Measurements from ENCODE around the gene TUBB4A.

TUBB4A gene

DNA sequence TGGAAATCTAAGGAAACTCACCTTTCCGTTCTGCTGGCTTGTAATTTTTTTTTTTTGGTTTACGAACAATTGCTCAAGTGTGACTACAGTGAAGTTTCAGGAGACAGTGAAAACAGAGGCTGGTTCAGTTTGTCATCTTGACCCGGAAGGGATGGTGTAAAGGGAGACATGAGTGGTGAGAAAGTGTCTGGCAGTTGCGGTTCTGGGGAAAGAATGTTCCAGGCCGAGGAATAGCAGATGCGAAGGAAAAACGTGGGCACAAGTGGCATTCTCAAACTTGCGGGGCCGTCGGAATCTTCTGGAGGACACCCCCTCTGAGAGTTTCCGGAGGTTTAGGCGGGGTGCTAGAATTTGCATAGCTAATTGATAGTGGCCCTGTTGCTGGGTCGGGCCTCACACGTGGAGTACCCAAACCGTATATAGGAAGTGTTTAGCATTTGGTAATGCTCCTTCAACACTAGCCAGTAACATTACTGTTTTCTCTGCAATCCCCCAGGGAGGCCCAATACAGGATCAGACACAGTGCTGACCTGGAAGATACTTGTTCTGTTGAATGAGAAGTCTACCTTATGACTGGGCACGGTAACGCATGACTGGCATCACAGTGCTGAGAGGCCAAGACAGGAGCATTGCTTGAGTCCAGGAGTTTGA, 25.9 kb upstream of the TUBB4A start:
- peak overlapping the region; percentile 49; the same call in 1 of the 2 replicates for H3K9ac ChIP-seq
- peak overlapping the region; percentile 87 for H3K4me2 ChIP-seq
- H3K36me3 ChIP-seq: no peaks in the 10 kb centered on the region
- H4K20me1 ChIP-seq: peaks cover 11% of the 10 kb centered on the region; the same call in 1 of the 2 replicates
- no peak overlapping the region for H3K4me3 ChIP-seq
- H3K4me1 ChIP-seq: peaks cover 57% of the 10 kb centered on the region
- H3K27me3 ChIP-seq: no peaks in the 10 kb centered on the region
- peak overlapping the region; percentile 74 for H3K27ac ChIP-seq
- TF ChIP-seq Cebpa-rat (IDR thresholded peaks at IDR 0.05): no peak
- no peaks in the 10 kb centered on the region for H3K9me3 ChIP-seq

DNA sequence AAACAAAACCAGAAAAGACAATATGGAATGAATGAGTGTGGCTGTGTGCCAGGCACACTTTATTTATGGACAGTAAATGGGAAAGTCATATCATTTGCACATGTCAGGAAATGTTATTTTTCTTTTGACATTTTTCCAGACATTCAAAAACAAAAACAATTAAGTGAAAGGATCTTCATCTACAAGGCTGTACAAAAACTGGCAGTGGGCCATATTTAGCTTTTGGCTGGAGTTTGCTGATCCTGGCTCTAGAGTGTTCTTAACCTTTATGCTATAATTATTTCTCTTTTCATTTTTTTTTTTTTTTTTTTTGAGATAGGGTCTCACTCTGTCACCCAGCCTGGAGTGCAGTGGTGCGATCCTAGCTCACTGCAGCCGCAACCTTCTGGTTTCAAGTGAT, 22.2 kb upstream of the TUBB4A start:
- Histone ChIP-seq H3K4me1 (peaks cover 39% of the 10 kb centered on the region), H3K9me3 (no peaks in the 10 kb centered on the region), H3K9ac (no peak overlapping the region), H4K20me1 (no peaks in the 10 kb centered on the region), H3K4me3 (no peak overlapping the region), H3K4me2 (no peak overlapping the region), H3K27ac (no peak overlapping the region), H3K36me3 (no peaks in the 10 kb centered on the region), H3K27me3 (no peaks in the 10 kb centered on the region)
- TF ChIP-seq Cebpa-rat (IDR thresholded peaks at IDR 0.05): no peak

DNA sequence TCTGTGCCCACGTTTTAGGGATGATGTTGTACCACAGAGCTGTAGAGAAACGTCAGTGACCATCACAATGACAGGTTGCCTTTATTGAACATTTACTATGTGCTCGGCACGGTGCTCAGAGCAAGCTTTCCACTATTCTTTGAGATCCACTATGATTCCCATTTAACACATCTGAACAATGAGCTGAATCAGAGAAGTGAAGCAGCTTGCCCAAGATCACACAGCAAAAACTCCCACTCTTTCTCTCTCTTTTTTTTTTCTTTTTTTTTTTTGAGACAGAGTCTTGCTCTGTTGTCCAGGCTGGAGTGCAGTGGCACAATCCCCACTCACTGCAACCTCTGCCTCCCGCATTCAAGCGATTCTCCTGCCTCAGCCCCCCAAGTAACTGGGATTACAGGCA, 20.6 kb upstream of the TUBB4A start:
- Histone ChIP-seq H3K4me3 (no peak overlapping the region), H3K4me2 (peak overlapping the region; percentile 61), H3K27ac (peak overlapping the region; percentile 28), H3K9ac (no peak overlapping the region), H3K27me3 (no peaks in the 10 kb centered on the region), H4K20me1 (no peaks in the 10 kb centered on the region), H3K9me3 (no peaks in the 10 kb centered on the region), H3K36me3 (no peaks in the 10 kb centered on the region), H3K4me1 (peaks cover 39% of the 10 kb centered on the region)
- no peak for TF ChIP-seq Cebpa-rat (IDR thresholded peaks at IDR 0.05)

DNA sequence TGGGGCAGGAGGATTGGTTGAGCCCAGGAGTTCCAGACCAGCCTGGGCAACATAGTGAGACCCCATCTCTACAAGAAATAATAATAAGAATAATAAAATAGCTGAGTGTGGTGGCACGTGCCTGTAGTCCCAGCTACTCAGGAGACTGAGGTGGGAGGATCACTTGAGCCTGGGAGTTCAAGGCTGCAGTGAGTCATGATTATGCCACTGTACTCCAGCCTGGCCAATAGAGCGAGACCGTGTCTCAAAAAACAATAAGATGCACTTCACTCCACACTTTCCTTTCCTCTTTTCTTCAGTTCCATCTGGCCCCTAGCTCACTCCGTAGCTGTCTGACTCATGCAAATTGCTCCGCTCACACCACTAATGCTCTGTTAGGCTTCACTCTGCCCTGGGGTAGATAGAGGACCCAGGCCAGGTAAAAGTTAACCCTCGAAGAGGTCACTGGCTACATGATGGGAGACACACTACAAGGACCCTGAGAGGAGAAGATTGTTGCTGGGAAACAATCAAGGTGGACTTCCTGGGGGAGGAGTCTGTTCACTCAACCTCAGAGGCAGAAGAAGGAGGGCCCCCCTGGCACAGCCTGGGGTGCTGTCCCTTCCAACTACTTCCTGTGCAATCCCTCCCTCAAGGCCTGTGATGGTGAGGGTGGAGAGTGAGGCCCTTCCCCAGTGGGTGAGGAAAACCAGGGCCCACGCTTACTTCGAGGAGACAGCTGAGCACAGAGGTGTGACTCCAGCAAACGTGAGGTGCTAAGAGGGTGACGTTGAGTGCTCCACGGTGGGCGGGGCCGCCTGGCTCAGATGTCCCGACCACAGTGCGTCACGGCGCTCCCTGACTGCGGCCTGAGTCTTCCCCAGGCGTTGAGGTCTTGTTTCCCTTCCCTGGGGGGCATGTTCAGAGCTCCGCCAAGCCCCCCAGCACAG, 19.9 kb upstream of the TUBB4A start:
- Histone ChIP-seq H3K4me3 (no peak overlapping the region), H3K27me3 (no peaks in the 10 kb centered on the region), H3K4me2 (peak overlapping the region; percentile 61)

GRCh38 chr19:6519289-6519688, 17.2 kb upstream of the TUBB4A start:
- Histone ChIP-seq H3K4me3 (no peak overlapping the region), H3K27me3 (no peaks in the 10 kb centered on the region), H3K9me3 (no peaks in the 10 kb centered on the region), H3K9ac (no peak overlapping the region), H3K27ac (no peak overlapping the region), H3K4me1 (peaks cover 39% of the 10 kb centered on the region), H4K20me1 (no peaks in the 10 kb centered on the region), H3K4me2 (no peak overlapping the region), H3K36me3 (no peaks in the 10 kb centered on the region)
- TF ChIP-seq Cebpa-rat (IDR thresholded peaks at IDR 0.05): no peak

More for the DNA sequence above, 19.9 kb upstream of the TUBB4A start:
- H3K9ac ChIP-seq: no peak overlapping the region
- no peaks in the 10 kb centered on the region for H3K36me3 ChIP-seq
- H4K20me1 ChIP-seq: no peaks in the 10 kb centered on the region
- no peak for TF ChIP-seq Cebpa-rat (IDR thresholded peaks at IDR 0.05)
- H3K27ac ChIP-seq: peak overlapping the region; percentile 28
- H3K9me3 ChIP-seq: no peaks in the 10 kb centered on the region
- peaks cover 39% of the 10 kb centered on the region for H3K4me1 ChIP-seq

- no peaks in the 10 kb centered on the region for H3K36me3 ChIP-seq
- H3K4me2 ChIP-seq: peak overlapping the region; percentile 97
- TF ChIP-seq Cebpa-rat (IDR thresholded peaks at IDR 0.05): no peak
- peak overlapping the region; percentile 41; the same call in 1 of the 2 replicates for H3K27ac ChIP-seq
- H3K9me3 ChIP-seq: no peaks in the 10 kb centered on the region
- no peak overlapping the region for H3K4me3 ChIP-seq
- no peaks in the 10 kb centered on the region for H3K27me3 ChIP-seq
- peaks cover 39% of the 10 kb centered on the region for H3K4me1 ChIP-seq
- peak overlapping the region; percentile 27; the same call in 1 of the 2 replicates for H3K9ac ChIP-seq
- no peaks in the 10 kb centered on the region for H4K20me1 ChIP-seq
These were observed 16.2 kb upstream of the TUBB4A start for GRCh38 chr19:6518145-6518911.

DNA sequence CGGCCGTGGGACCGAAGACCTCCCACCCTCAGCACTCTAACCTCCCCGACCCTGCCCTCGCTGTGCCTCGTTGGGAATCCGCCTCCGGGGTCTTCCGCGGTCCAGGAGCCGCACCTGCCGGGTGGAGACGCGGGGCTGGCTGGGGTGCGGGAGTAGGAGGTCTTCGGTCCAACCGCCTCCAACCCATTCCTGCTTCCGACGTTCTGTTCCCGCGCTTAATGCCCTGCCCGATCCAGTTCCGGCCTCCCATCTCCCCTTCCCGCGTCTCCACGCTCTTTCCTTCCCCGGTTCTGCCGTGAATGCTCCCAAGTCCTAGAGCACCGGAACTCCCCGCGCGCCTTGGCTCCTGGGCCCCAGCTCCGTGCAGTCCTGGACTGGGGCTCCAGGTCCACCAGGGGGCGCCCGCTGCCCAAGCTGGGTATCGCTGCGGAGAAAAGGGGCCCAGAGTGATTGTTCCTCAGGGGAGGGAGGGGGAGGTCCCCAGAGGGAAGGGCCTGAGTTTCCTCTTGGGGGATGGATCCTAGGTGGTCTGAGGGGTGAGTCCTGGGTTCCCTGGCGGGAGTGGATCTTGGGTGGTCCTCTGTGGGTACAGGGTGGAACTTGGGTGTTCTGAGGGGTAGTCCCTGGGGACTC, 14.7 kb upstream of the TUBB4A start:
- Histone ChIP-seq H3K4me2 (peak overlapping the region; percentile 97), H3K27me3 (no peaks in the 10 kb centered on the region), H3K4me1 (peaks cover 28% of the 10 kb centered on the region), H3K27ac (peak overlapping the region; percentile 70), H3K36me3 (no peaks in the 10 kb centered on the region), H3K4me3 (peak overlapping the region; percentile 85), H3K9me3 (no peaks in the 10 kb centered on the region), H3K9ac (peak overlapping the region; percentile 83), H4K20me1 (no peaks in the 10 kb centered on the region)
- TF ChIP-seq Cebpa-rat (IDR thresholded peaks at IDR 0.05): no peak

GRCh38 chr19:6516018-6516658, 14.0 kb upstream of the TUBB4A start:
- peaks cover 25% of the 10 kb centered on the region for H3K4me1 ChIP-seq
- peak overlapping the region; percentile 70 for H3K27ac ChIP-seq
- H3K4me2 ChIP-seq: peak overlapping the region; percentile 97
- H3K4me3 ChIP-seq: peak overlapping the region; percentile 85
- H3K36me3 ChIP-seq: no peaks in the 10 kb centered on the region
- TF ChIP-seq Cebpa-rat (IDR thresholded peaks at IDR 0.05): no peak
- peak overlapping the region; percentile 83 for H3K9ac ChIP-seq
- no peaks in the 10 kb centered on the region for H3K27me3 ChIP-seq
- no peaks in the 10 kb centered on the region for H3K9me3 ChIP-seq
- no peaks in the 10 kb centered on the region for H4K20me1 ChIP-seq
